Calu3 (cell line): ENCODE measurements around the gene DIAPH2. TPM values are rescaled to one million over a fixed set of nuclear protein-coding genes. Genes with fewer than 3 reads are reported as not detected.

Experiments used
- BruUV-seq: library from RNA; stranded (reverse); fragments of 400-500 nt; replicated peaks from 2 replicates; lab custom pipeline; 2021; lab: Mats Ljungman, UMichigan
- CTCF ChIA-PET: fragments of 300-600 bp; sonication (Branson Sonifier 250); formaldehyde crosslinking; loops from one replicate; lab custom pipeline; 2022; ENCODE audit warnings: antibody characterized with exemption; lab: Charles Lee
- DNase-seq: peaks from one replicate; pipeline ENCODE4 v3.0.0; 2022
- H3K27ac Mint-ChIP-seq: one replicate; pipeline ENCODE4 v1.8.0; 2022; ENCODE audit warnings: mixed read lengths; ENCODE audit not compliant: unreplicated experiment
- H3K27me3 Mint-ChIP-seq: one replicate; pipeline ENCODE4 v1.8.0; 2022; ENCODE audit warnings: mixed read lengths; ENCODE audit not compliant: unreplicated experiment
- H3K36me3 Mint-ChIP-seq: one replicate; pipeline ENCODE4 v1.8.0; 2022; ENCODE audit warnings: mild to moderate bottlenecking, moderate library complexity, mixed read lengths; ENCODE audit not compliant: insufficient read depth, unreplicated experiment
- H3K4me1 Mint-ChIP-seq: one replicate; pipeline ENCODE4 v1.8.0; 2022; ENCODE audit warnings: mild to moderate bottlenecking, low read depth, mixed read lengths; ENCODE audit not compliant: unreplicated experiment
- H3K4me3 Mint-ChIP-seq: one replicate; pipeline ENCODE4 v1.8.0; 2022; ENCODE audit warnings: mild to moderate bottlenecking, low read depth, moderate library complexity, mixed read lengths; ENCODE audit not compliant: unreplicated experiment
- H3K9me3 Mint-ChIP-seq: one replicate; pipeline ENCODE4 v1.8.0; 2022; ENCODE audit warnings: low read depth, mixed read lengths; ENCODE audit not compliant: unreplicated experiment
- CTCF ChIP-seq: fragments of 200-600 bp; IDR thresholded peaks from one replicate; pipeline ENCODE4 v1.8.0; 2022; ENCODE audit warnings: antibody characterized with exemption; ENCODE audit not compliant: unreplicated experiment
- intact Hi-C: fragments of 100-400 bp; cut with micrococcal nuclease; formaldehyde crosslinking; loops from one replicate; pipeline ENCODE4 v1.10.0; 2022; ENCODE audit not compliant: unreplicated experiment
- total RNA-seq: library from RNA; stranded (reverse); gene quantifications from 2 replicates; pipeline ENCODE4 v1.2.3, GENCODE V29; 2022

Gene DIAPH2
- total RNA-seq, 1 experiment from 2014 or later, result 24.2 TPM

GRCh38 chrX:97309487-97310116, 625.0 kb downstream of the DIAPH2 start:
- H3K36me3 Mint-ChIP-seq, result no peaks in the 10 kb centered on the region
- TF ChIP-seq CTCF, result no peak
- intact Hi-C loops, result no loop called here
- H3K27me3 Mint-ChIP-seq, result no peaks in the 10 kb centered on the region
- CTCF ChIA-PET, result no interaction called here
- no peak overlapping the region for H3K4me3 Mint-ChIP-seq
- peaks cover 11% of the 10 kb centered on the region for H3K4me1 Mint-ChIP-seq
- BruUV-seq, result no TSS peak
- no peaks in the 10 kb centered on the region for H3K9me3 Mint-ChIP-seq
- H3K27ac Mint-ChIP-seq, result no peak overlapping the region
- DNase-seq, result no peak

GRCh38 chrX:97310373-97310772, 625.7 kb downstream of the DIAPH2 start:
- peaks cover 11% of the 10 kb centered on the region for H3K4me1 Mint-ChIP-seq
- no peak overlapping the region for H3K27ac Mint-ChIP-seq
- H3K27me3 Mint-ChIP-seq, result no peaks in the 10 kb centered on the region
- no peaks in the 10 kb centered on the region for H3K9me3 Mint-ChIP-seq
- BruUV-seq, result no TSS peak
- no peak for TF ChIP-seq CTCF
- CTCF ChIA-PET, result no interaction called here
- no peaks in the 10 kb centered on the region for H3K36me3 Mint-ChIP-seq
- intact Hi-C loops, result no loop called here
- H3K4me3 Mint-ChIP-seq, result no peak overlapping the region
- DNase-seq, result no peak

GRCh38 chrX:97311066-97311778, 626.6 kb downstream of the DIAPH2 start:
- Mint-ChIP-seq H3K27me3 (no peaks in the 10 kb centered on the region), H3K36me3 (no peaks in the 10 kb centered on the region), H3K4me1 (peaks cover 11% of the 10 kb centered on the region), H3K4me3 (no peak overlapping the region), H3K9me3 (no peaks in the 10 kb centered on the region), H3K27ac (no peak overlapping the region)
- CTCF ChIA-PET, result interaction anchor here (0.7 kb wide), 1 partner anchor 422 kb away, joined by 3 read pairs; no protein-coding TSS in a partner anchor
- no peak for TF ChIP-seq CTCF
- no TSS peak for BruUV-seq
- intact Hi-C loops, result no loop called here
- no peak for DNase-seq

- intact Hi-C loops, result no loop called here
- BruUV-seq, result no TSS peak
- no peaks in the 10 kb centered on the region for H3K27me3 Mint-ChIP-seq
- DNase-seq, result no peak
- H3K4me3 Mint-ChIP-seq, result no peak overlapping the region
- H3K4me1 Mint-ChIP-seq, result peaks cover 11% of the 10 kb centered on the region
- TF ChIP-seq CTCF, result no peak
- H3K36me3 Mint-ChIP-seq, result no peaks in the 10 kb centered on the region
- H3K9me3 Mint-ChIP-seq, result no peaks in the 10 kb centered on the region
- CTCF ChIA-PET, result no interaction called here
- H3K27ac Mint-ChIP-seq, result no peak overlapping the region
These were observed 629.7 kb downstream of the DIAPH2 start for GRCh38 chrX:97314345-97314744.
